Endothelial cell of coronary artery (primary cell): Measurements from ENCODE around the gene AKAP1. TPM values are rescaled to one million over a fixed set of nuclear protein-coding genes. Genes with fewer than 3 reads are reported as not detected.

Experiments used
- total RNA-seq: library from RNA; depleted of rRNA; stranded (reverse); fragments of >200 nt; gene quantifications from 2 replicates; pipeline ENCODE4 v1.2.3, GENCODE V29; 2014

AKAP1 gene
- 24.0 and 27.3 TPM in 2 replicates for total RNA-seq

GRCh38 chr17:57084802-57085447 lies at the start of gene AKAP1:
TSS of gene AKAP1 (plus strand) at chr17:57085246. CDS start at chr17:57105465, 20,219 bp downstream.

Other genes with a start within 250 kb of the AKAP1 start
- 23.3 and 24.3 TPM in 2 replicates for gene TRIM25, start 171.2 kb upstream of the AKAP1 start, total RNA-seq
- gene COIL, start 124.2 kb upstream of the AKAP1 start, total RNA-seq, result 14.8 and 15.5 TPM in 2 replicates
- 23.8 and 36.2 TPM in 2 replicates for gene SCPEP1, start 107.1 kb upstream of the AKAP1 start, total RNA-seq
- gene MSI2, start 171.3 kb downstream of the AKAP1 start, total RNA-seq, result 18.5 and 29.9 TPM in 2 replicates